ENCODE data around the gene CORO6.

CORO6 gene

DNA sequence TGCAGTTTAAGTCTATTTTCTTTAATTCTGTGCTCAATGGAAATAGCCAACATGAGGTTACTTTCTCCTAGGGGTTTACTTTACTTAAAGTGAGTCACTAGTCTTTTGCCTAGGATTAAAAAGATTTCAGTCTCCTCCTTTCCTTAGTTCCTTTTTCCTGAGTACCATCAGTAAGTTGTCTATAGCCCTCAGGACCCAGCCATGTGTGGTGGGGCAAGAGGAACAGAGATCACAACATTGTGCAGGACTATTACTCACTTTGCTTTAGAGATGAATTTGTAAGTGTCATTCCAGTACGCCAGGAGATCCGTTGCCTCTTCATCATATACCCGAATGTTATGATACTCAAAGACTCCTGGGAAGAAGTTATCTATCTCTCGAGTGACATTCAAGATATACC lies 27.7 kb upstream of the CORO6 start:
- in situ Hi-C loops (cut with HindIII; ENCODE audit: low pct_unique_long_range_greater_than_20kb, low sequenced_read_pairs): no loop called here
- no peak for DNase-seq (ENCODE audit: low read depth in 1 of 2, low spot score in 1 of 2)
- TF ChIP-seq JUND (IDR thresholded peaks at IDR 0.05; ENCODE audit: low read depth): no peak

DNA sequence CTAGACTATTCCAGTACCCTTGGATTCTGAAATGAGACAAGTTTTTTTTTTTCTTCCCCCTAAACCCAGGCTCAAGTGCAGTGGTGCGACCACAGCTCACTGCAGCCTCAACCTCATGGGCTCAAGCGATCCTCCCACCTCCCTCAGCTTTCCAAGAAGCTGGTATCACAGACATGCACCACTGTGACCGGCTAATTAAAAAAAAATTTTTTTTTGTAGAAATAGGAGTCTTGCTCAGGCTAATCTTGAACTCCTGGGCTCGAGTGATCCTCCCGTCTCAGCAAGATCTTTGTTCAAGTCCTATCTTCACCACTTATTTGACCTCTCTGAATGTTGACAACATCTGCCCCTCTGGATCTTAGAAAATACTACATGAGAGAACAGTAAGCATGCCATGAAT lies 26.6 kb upstream of the CORO6 start:
- TF ChIP-seq JUND (IDR thresholded peaks at IDR 0.05; ENCODE audit: low read depth): no peak
- in situ Hi-C loops (cut with HindIII; ENCODE audit: low pct_unique_long_range_greater_than_20kb, low sequenced_read_pairs): no loop called here

DNA sequence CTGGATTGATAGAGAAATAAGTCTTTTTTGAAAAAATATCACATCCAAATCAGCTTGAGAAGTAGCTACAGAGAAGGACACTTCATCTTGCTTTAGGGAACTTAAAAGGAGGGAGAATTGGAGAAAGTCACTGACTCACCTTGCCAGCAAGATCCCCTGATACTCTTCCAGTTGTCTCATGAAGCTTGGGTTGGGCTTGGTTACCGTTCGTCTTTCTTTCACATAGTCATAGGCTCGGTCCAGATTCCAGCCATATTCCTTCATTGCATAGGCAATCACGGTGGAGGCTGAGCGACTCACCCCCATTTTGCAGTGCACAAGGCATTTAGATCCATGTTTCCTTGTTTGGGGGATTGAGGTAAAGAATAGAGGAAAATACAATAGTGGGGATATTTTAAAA lies 25.3 kb upstream of the CORO6 start:
- in situ Hi-C loops (cut with HindIII; ENCODE audit: low pct_unique_long_range_greater_than_20kb, low sequenced_read_pairs): no loop called here
- no peak for DNase-seq (ENCODE audit: low read depth in 1 of 2, low spot score in 1 of 2)
- no peak for TF ChIP-seq JUND (IDR thresholded peaks at IDR 0.05; ENCODE audit: low read depth)

More for the DNA sequence above, 26.6 kb upstream of the CORO6 start:
- DNase-seq (ENCODE audit: low read depth in 1 of 2, low spot score in 1 of 2): no peak

DNA sequence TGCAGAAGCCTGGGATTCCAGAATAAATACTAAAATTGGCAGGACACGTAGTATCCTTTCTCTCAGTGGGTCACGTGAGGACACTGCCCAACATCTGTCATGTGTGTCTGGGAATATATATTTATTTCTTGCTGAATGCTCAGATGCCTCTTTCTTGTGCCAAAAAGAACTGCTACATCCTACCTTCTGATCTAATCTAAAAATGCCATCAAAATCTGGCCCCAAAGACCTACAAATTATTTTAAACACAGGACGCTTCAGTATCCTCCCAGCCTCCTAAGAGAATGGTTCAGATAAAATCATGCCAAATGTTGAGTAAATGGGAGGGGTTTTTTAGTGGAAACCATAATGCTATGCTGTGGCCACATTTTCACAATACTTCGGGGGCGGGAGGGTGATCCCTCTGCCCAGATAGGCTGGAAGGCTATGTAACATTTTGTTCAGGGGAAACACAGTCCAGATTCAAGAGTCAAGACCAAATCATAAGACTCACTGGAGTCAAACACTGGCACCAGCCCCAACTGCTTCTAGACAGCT lies 22.9 kb upstream of the CORO6 start:
- DNase-seq (ENCODE audit: low read depth in 1 of 2, low spot score in 1 of 2): no peak
- in situ Hi-C loops (cut with HindIII; ENCODE audit: low pct_unique_long_range_greater_than_20kb, low sequenced_read_pairs): no loop called here
- no peak for TF ChIP-seq JUND (IDR thresholded peaks at IDR 0.05; ENCODE audit: low read depth)

DNA sequence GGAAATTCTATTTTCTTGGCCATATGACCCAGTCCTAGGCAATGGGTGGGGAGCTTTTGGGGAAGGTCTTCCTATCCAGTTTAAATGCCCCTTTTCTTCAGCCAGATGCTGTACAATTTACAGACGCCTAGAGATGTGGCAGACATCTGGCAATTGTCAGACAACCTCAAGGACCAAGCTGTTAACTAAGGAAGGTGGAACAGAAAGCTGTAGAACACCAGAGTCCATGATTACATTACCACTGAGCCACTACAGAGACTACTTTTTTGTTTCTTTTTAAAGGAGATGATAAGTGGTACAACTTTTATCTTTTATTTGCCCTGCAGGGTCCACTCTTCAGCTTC lies 21.1 kb upstream of the CORO6 start:
- no peak for TF ChIP-seq JUND (IDR thresholded peaks at IDR 0.05; ENCODE audit: low read depth)
- in situ Hi-C loops (cut with HindIII; ENCODE audit: low pct_unique_long_range_greater_than_20kb, low sequenced_read_pairs): no loop called here
- no peak for DNase-seq (ENCODE audit: low read depth in 1 of 2, low spot score in 1 of 2)

DNA sequence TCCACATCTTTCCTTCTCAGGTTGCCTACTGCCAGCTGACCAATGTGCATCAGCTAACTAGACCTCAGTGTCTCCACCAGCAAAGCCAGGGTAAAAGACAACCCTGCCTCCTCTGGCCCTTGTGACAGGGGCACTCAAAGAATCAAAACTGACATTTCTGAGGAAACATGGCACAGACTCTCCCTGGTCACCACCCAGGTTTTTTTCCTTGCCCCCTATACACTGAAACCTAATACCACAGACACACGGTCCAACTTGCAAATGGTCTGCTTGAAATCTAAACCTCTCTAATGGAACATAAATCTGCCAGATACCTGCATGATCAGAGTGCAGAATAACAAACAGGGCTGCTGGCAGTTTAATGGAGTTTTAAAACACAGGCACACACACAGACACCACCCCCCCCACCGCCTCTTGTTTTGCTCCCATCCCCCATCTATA lies 19.5 kb upstream of the CORO6 start:
- no peak for DNase-seq (ENCODE audit: low read depth in 1 of 2, low spot score in 1 of 2)
- in situ Hi-C loops (cut with HindIII; ENCODE audit: low pct_unique_long_range_greater_than_20kb, low sequenced_read_pairs): no loop called here
- TF ChIP-seq JUND (IDR thresholded peaks at IDR 0.05; ENCODE audit: low read depth): no peak

DNA sequence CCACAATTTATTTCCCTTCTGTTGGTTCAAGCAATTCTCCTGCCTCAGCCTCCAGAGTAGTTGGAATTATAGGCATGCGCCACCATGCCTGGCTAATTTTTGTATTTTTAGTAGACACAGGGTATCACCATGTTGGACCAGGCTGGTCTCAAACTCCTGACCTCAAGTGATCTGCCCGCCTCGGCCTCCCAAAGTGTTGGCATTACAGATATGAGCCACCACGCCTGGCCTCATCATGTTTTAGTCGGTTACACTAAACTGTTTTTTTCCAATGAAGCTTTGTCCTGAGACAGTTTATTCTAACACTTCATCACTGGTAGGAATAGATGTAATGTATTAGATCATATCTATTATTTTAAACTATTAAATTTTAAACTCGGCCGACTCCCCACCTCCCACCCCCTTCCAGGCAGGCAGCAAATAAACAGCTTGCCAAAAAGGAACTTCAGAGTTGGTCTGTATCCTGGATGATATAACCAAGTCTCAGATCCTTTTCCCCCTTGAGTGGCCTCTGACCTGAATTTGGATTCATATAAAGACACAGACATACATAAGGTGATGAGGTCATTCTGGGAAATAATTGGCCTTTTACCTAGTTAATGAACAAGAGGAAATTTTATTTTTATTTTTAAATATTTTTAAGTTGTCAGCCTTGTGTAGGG lies 18.4 kb upstream of the CORO6 start:
- in situ Hi-C loops (cut with HindIII; ENCODE audit: low pct_unique_long_range_greater_than_20kb, low sequenced_read_pairs): no loop called here

DNA sequence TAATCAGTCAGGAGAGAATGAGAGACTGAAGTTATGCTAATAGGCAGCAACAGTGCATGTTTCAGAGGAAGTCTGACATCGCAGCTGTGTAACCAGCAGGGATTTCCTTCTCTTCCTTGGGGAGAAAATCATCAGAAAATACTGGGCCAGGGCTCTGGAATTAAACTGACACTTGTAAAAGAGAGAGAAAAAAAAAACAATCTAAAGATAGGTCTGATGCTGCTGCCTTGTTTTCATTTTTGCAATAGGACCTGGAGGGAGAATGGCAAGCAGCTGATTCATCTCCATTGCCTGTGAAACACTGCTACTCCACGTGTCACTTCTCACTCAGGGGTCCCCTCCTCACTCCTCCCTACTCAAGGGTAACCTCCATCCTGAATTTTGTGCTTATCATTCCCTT lies 17.7 kb upstream of the CORO6 start:
- in situ Hi-C loops (cut with HindIII; ENCODE audit: low pct_unique_long_range_greater_than_20kb, low sequenced_read_pairs): no loop called here

More for the DNA sequence above, 18.4 kb upstream of the CORO6 start:
- no peak for TF ChIP-seq JUND (IDR thresholded peaks at IDR 0.05; ENCODE audit: low read depth)
- no peak for DNase-seq (ENCODE audit: low read depth in 1 of 2, low spot score in 1 of 2)

DNA sequence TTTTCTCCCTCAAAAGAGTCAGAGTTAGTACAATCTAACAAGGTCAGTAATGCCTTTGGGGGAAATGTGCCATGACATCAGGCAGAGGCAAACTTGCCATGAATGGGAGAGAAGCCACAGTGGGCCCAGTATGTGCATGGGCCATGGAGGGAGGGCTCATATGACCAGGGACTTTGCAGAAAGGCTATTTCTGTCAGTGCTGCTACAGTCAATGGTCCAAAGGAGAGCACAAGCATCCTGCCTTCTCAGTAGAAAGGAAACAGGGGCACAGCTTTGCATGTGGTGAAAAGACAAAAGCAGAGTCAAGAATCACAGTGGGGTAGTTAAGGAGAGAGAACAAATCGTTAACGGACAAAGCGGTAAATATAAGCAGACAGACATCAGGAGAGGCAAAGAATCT lies 11.2 kb upstream of the CORO6 start:
- TF ChIP-seq JUND (IDR thresholded peaks at IDR 0.05; ENCODE audit: low read depth): no peak
- DNase-seq (ENCODE audit: low read depth in 1 of 2, low spot score in 1 of 2): no peak
- in situ Hi-C loops (cut with HindIII; ENCODE audit: low pct_unique_long_range_greater_than_20kb, low sequenced_read_pairs): no loop called here

More for the DNA sequence above, 17.7 kb upstream of the CORO6 start:
- DNase-seq (ENCODE audit: low read depth in 1 of 2, low spot score in 1 of 2): no peak
- no peak for TF ChIP-seq JUND (IDR thresholded peaks at IDR 0.05; ENCODE audit: low read depth)

DNA sequence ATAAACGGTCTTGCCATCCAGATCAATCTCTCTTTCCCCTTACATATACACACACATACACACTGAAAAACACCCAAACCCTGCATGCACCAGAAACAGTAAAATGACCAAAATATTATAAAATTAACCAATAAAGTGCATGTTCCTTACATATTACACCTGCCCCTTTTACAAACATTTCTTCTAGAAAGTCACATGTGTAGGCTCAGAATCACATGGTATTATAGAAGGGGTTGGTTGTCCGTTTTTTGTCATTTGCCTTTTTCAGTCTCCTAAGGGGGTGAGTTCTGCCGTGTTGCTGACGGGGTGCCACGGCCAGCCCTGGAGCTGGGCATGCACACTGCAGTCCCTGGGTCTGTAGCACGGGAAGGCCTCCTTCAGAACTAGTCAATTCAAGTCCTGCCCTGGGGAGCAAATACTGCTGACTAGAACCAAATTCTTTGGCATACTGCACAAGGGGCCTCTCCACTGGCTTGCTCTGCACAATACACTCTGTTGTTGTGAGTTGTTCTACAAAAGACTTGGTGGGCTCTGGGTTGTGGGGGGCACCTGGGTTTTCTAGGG lies 8.0 kb upstream of the CORO6 start:
- no peak for DNase-seq (ENCODE audit: low read depth in 1 of 2, low spot score in 1 of 2)
- in situ Hi-C loops (cut with HindIII; ENCODE audit: low pct_unique_long_range_greater_than_20kb, low sequenced_read_pairs): no loop called here
- no peak for TF ChIP-seq JUND (IDR thresholded peaks at IDR 0.05; ENCODE audit: low read depth)

DNA sequence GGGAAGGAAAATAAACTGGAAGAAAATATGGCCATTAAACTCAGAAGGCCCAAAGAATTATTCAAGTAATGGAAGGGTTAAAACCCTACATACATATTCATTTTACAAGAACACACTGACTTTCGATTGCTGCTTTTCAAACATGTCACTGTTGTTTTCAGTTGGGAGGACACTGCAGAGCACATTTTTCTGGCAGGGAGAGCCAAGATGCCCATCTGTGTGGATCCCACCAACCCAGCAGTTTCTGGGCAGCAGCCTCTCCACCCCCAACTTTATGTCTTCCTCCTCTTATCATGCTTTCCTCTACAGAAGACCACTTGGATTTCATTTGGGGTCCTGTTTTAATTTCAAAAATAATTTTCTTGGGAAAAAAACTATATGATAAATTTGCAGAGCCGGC lies 7.1 kb upstream of the CORO6 start:
- no peak for TF ChIP-seq JUND (IDR thresholded peaks at IDR 0.05; ENCODE audit: low read depth)
- in situ Hi-C loops (cut with HindIII; ENCODE audit: low pct_unique_long_range_greater_than_20kb, low sequenced_read_pairs): no loop called here

DNA sequence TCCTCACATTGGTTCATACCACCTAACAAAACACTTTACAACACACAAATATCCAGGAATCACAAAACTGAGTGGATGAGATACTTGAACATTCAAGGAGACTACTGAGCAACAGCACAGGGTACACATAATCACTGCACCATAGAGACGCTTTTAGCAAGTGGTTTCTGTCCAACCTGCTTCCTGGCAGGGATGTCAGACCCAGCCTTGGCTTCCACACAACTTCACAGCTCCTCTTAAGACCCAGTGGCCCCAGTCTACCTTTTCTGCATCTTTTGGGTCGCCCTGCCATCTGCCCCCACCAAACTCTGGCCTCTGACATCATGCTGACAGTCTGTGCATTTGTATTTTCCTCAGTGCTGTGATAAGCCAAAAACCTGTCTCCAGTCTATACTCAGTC lies 5.9 kb upstream of the CORO6 start:
- TF ChIP-seq JUND (IDR thresholded peaks at IDR 0.05; ENCODE audit: low read depth): no peak
- no peak for DNase-seq (ENCODE audit: low read depth in 1 of 2, low spot score in 1 of 2)
- in situ Hi-C loops (cut with HindIII; ENCODE audit: low pct_unique_long_range_greater_than_20kb, low sequenced_read_pairs): no loop called here

More for the DNA sequence above, 7.1 kb upstream of the CORO6 start:
- no peak for DNase-seq (ENCODE audit: low read depth in 1 of 2, low spot score in 1 of 2)

DNA sequence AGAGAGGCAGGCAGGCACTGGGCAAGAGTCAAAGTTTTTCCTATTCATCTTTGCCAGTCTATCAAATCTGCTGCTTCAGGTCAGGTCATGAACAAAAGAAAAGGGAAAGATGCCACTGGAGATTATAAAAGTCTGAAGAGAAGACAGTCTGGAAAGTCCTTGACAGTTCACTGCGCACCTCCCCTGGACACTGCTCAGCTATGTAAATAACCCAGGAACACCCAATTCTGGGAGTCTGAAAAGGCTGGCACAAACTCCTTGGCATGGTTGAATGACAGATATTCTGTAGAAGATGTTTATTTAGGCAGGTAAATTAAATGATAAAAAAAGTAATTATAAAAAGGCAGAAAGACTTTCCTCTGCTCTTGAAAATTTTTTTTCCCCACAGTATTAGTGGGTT lies 5.2 kb upstream of the CORO6 start:
- no peak for TF ChIP-seq JUND (IDR thresholded peaks at IDR 0.05; ENCODE audit: low read depth)
- in situ Hi-C loops (cut with HindIII; ENCODE audit: low pct_unique_long_range_greater_than_20kb, low sequenced_read_pairs): no loop called here
- no peak for DNase-seq (ENCODE audit: low read depth in 1 of 2, low spot score in 1 of 2)

All from T47D (cell line).